Neuron (in vitro differentiated cells): ENCODE measurements around the gene PPP1R9B.
A peak's percentile ranks its signal among the peaks of the same experiment; 100 is the strongest.

Experiments
- H2AFZ ChIP-seq: one replicate; pipeline ENCODE4 v1.6.1; 2013; ENCODE audit warnings: low read depth, mild to moderate bottlenecking, inconsistent platforms, low read length, moderate library complexity
- H3K27me3 ChIP-seq: one replicate; pipeline ENCODE4 v1.6.1; 2013; ENCODE audit warnings: low read length; ENCODE audit not compliant: insufficient read depth
- H3K36me3 ChIP-seq: one replicate; pipeline ENCODE4 v1.6.1; 2013; ENCODE audit warnings: low read length; ENCODE audit not compliant: insufficient read depth
- H3K4me1 ChIP-seq: one replicate; pipeline ENCODE4 v1.6.1; 2013; ENCODE audit warnings: low read length; ENCODE audit not compliant: insufficient read depth
- H3K4me3 ChIP-seq: 2 replicates; pipeline ENCODE4 v1.5.1; 2013; ENCODE audit warnings: mild to moderate bottlenecking, low read length, moderate library complexity
- H3K9me3 ChIP-seq: one replicate; pipeline ENCODE4 v1.6.1; 2013; ENCODE audit warnings: low read length

PPP1R9B gene

GRCh38 chr17:50151937-50152547, 1.6 kb upstream of the PPP1R9B start:
- H3K4me1 ChIP-seq = peaks cover 32% of the 10 kb centered on the region
- peak overlapping the region; percentile 69 for H3K4me3 ChIP-seq
- H2AFZ ChIP-seq = peak overlapping the region; percentile 79
- H3K27me3 ChIP-seq = no peaks in the 10 kb centered on the region
- H3K9me3 ChIP-seq = no peaks in the 10 kb centered on the region
- no peaks in the 10 kb centered on the region for H3K36me3 ChIP-seq

DNA sequence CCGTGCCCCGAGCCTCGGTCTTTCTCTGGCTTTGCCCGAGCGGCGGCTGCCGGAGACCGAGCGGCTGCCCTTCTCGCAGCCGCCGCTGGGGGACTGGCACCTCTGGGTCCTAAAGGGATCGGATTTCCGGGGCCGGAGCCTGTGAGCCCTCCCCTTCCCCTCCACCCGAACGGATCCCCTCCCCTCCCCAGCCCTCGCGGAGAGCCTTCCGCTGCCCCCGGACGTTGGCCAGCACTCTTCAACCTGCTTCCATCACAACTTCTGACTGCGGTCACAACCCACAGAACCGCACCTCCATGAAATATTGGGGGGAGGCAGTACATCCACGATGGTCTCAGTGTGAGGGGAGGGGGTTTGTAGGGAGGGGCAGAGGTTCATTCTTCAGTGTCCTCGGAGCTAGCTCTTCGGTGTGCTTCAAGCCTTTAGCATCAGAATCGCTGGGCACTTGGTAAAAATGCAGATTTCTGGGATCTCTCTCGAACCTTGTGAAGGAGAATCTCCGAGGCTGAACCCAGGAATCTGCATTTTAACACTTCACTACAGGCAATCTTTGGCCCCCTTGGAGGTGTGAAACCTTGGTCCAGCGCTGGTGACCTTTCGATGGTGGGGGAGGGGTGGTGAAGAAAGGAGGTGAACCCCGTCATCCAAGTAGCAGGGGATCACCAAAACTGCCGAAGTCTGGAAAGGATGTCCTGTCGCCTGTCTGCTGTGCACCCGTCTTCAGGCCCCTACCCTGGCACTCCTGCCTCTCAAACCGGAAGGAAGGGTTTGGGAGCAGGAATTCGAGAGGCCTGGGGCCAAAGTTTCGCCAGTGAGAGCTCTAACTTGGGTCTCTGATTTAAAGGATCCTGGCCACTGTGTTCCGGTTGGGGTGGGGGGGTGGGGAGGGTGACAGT, 812 bp upstream of the PPP1R9B start:
- peaks cover 39% of the 10 kb centered on the region for H3K4me1 ChIP-seq
- no peaks in the 10 kb centered on the region for H3K27me3 ChIP-seq
- no peaks in the 10 kb centered on the region for H3K36me3 ChIP-seq
- peak overlapping the region; percentile 69 for H3K4me3 ChIP-seq
- H2AFZ ChIP-seq = no peak overlapping the region
- no peaks in the 10 kb centered on the region for H3K9me3 ChIP-seq

DNA sequence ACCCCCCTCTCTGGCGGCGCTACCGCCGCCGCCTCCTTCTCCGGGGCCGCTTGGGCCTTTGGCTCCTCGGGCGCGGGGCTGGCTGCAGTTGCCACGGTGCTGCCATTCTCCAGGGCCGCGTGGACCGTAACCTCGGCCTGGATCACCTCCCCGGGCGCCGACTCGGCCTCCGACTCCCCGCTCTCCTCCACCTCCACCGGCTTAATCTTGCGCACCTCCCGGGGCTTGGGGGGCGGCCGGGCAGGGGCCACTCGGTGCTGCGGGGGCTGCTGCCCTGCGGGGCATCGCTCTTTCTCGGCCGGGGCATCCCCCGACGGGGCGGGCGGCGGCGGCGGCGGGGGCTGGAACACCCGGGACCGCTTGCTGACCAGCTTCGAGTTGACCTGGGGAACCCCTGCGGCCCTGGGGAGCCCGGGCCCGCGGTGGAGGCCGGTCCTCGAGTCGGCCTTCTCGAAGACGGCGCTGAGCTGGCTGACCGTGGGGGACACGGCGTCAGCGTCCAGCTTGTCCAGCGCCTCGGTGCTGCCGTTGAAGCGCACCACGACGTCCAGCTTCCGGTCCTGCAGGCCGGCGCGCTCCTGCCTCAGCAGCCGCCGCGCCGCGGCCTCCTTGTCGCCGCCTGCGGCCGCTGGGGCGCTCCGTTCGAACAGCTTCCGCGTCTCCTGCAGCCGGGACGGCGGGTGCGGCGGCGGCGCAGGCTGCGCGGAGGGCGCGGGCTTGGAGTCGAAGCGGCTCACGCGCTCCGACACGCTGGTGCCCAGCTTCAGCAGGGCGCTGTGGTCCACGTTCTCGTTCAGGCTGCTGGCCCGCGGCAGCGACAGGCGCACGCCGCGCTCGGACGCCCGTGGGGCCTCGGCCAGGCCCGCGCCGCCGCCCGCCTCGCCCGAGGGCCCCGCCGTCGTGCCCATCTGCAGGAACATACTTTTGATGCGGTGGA, 792 bp downstream of the PPP1R9B start:
- peaks cover 1% of the 10 kb centered on the region for H3K36me3 ChIP-seq
- no peaks in the 10 kb centered on the region for H3K27me3 ChIP-seq
- H3K9me3 ChIP-seq = no peaks in the 10 kb centered on the region
- H3K4me1 ChIP-seq = peaks cover 39% of the 10 kb centered on the region
- peak overlapping the region; percentile 69 for H3K4me3 ChIP-seq
- H2AFZ ChIP-seq = peak overlapping the region; percentile 14

GRCh38 chr17:50149091-50149416, 1.4 kb downstream of the PPP1R9B start:
- Histone ChIP-seq H3K27me3 (no peaks in the 10 kb centered on the region), H3K4me1 (peaks cover 39% of the 10 kb centered on the region), H3K4me3 (peak overlapping the region; percentile 69), H2AFZ (no peak overlapping the region), H3K9me3 (no peaks in the 10 kb centered on the region), H3K36me3 (peaks cover 8% of the 10 kb centered on the region)

DNA sequence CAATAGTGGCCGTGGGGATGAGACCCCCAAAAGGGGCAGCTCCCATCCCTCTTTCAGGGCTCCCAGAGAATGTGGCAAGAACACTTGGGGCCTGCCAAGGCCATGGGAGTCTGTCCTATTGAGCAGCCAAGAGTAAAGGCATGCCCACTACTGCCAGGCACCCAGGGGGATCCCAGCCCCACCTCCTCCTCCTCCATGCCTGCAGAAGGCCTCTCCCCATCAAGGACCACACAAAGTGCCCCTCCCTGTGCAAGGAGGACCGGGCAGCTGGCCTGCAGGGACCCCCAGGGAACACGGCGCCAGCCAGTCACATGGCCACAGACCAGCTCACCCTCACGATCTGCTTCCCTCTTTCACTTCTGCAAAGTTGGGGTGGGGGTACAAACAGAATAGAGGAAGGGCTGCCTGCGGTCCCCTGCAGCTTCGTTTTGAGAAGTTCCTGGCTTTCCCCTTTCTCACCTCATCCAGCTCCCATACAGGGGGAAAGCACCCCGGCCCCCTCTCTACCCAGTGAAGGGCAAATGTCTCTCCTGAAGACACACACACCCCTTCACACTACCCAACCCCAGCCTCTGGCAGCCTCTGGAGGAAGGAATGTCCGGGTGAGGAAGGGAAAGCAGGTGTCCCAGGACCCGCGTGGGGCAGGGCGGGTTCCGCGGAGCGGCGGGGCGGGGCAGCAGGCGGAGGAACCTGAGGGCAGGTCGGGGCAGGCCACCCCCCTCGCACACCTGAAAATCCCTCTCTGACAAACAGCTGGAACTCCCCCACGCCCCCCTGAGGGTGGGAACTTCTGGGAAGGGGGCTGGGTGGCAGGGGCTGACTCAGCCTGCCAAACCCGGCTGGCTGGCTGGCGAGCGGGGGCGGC, 2.0 kb downstream of the PPP1R9B start:
- Histone ChIP-seq H3K27me3 (no peaks in the 10 kb centered on the region), H3K36me3 (peaks cover 14% of the 10 kb centered on the region), H2AFZ (no peak overlapping the region), H3K4me3 (peak overlapping the region; percentile 69), H3K4me1 (peaks cover 39% of the 10 kb centered on the region), H3K9me3 (no peaks in the 10 kb centered on the region)

DNA sequence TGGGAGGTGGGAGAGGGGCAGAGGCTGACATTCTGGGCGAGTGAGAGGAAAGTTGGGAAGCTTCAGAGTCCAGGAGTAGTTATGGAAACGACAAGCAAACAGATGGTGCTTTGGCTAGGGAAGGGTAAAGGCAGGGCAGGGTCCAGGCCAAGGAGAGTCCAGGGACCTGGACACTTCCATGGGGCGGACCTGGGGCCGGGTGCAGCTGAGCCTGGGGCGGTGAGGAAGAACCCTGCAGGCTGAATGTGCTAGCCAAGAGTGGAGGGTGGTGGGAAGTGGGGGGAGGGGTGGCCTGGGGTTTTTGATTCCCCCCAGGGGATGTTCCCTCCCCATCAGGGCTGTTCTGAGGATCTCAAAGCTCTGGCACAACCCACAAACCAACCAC, 2.6 kb downstream of the PPP1R9B start:
- H2AFZ ChIP-seq = no peak overlapping the region
- no peaks in the 10 kb centered on the region for H3K9me3 ChIP-seq
- H3K4me3 ChIP-seq = peak overlapping the region; percentile 69
- H3K36me3 ChIP-seq = peaks cover 19% of the 10 kb centered on the region
- H3K4me1 ChIP-seq = peaks cover 39% of the 10 kb centered on the region
- H3K27me3 ChIP-seq = no peaks in the 10 kb centered on the region

- H3K9me3 ChIP-seq = no peaks in the 10 kb centered on the region
- peaks cover 35% of the 10 kb centered on the region for H3K4me1 ChIP-seq
- no peak overlapping the region for H2AFZ ChIP-seq
- H3K4me3 ChIP-seq = no peak overlapping the region
- no peaks in the 10 kb centered on the region for H3K27me3 ChIP-seq
- peaks cover 26% of the 10 kb centered on the region for H3K36me3 ChIP-seq
These were observed 3.4 kb downstream of the PPP1R9B start for GRCh38 chr17:50146927-50147665.

GRCh38 chr17:50146230-50146926, 4.1 kb downstream of the PPP1R9B start:
- no peaks in the 10 kb centered on the region for H3K9me3 ChIP-seq
- H2AFZ ChIP-seq = no peak overlapping the region
- no peak overlapping the region for H3K4me3 ChIP-seq

DNA sequence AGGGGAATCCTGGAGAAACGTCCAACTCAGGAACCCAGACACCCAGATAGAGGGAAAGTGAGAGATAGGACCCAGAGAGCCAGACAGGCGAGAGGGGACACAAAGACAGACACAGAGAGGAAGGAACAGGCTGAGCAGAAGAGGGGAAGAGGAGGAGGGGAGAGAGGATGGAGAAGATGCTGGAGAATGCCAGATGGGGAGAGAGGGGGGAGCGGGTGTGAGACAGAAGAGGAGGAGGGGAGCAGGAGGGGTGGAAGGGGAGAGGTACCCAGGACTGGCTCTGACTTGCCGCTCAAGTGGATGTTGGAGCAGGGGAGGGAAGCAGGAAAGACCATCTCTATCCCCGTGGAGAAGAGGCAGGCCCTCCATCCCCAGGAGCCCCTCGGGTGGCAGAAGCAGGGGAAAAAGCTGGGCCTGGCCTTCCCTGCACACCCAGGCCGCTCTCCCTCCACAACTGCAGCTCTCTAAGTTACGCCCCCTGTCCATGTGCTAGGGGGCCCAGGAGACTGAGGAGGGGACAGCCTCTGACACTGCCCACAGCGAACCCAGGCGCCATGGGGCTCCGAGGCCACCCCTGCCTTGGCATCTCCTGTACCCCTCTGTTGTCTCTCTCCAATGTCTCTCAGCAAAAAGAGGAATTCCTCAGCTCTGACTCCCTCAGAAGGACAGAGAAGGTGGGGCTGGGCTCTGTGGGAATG, 4.8 kb downstream of the PPP1R9B start:
- H3K4me3 ChIP-seq = no peak overlapping the region
- peaks cover 37% of the 10 kb centered on the region for H3K36me3 ChIP-seq
- H3K9me3 ChIP-seq = no peaks in the 10 kb centered on the region
- no peak overlapping the region for H2AFZ ChIP-seq
- H3K27me3 ChIP-seq = no peaks in the 10 kb centered on the region
- peaks cover 33% of the 10 kb centered on the region for H3K4me1 ChIP-seq

More at GRCh38 chr17:50146230-50146926, 4.1 kb downstream of the PPP1R9B start:
- H3K27me3 ChIP-seq = no peaks in the 10 kb centered on the region
- H3K4me1 ChIP-seq = peaks cover 33% of the 10 kb centered on the region
- H3K36me3 ChIP-seq = peaks cover 32% of the 10 kb centered on the region

GRCh38 chr17:50144845-50145531, 5.5 kb downstream of the PPP1R9B start:
- peaks cover 43% of the 10 kb centered on the region for H3K36me3 ChIP-seq
- H3K9me3 ChIP-seq = no peaks in the 10 kb centered on the region
- peaks cover 33% of the 10 kb centered on the region for H3K4me1 ChIP-seq
- H2AFZ ChIP-seq = no peak overlapping the region
- H3K4me3 ChIP-seq = no peak overlapping the region
- no peaks in the 10 kb centered on the region for H3K27me3 ChIP-seq
